Thoracic aorta (tissue), 2 donors: Measurements from ENCODE around the gene TRIO. TPM values are rescaled to one million over a fixed set of nuclear protein-coding genes. Genes with fewer than 3 reads are reported as not detected.

Source experiments
- ATAC-seq: fragments of 150-250 bp; one replicate; pipeline ENCODE4 v1.8.0; 2017; ENCODE audit warnings: low read depth; ENCODE audit not compliant: insufficient number of reproducible peaks, low FRiP score
- DNase-seq: peaks from one replicate; pipeline ENCODE4 v3.0.0-alpha.2; 2020; ENCODE audit warnings: low spot score
- H3K27ac ChIP-seq, 2 donors: fragments of 200-600 bp; sonication (generic); 1 replicate in 1 of 2; 2 replicates in 1 of 2; pipeline ENCODE4 v1.5.1; 2016; ENCODE audit warnings: mild to moderate bottlenecking in 2 of 2, moderate library complexity in 2 of 2
- H3K27me3 ChIP-seq: fragments of 200-600 bp; sonication (generic); replicated peaks from 2 replicates; pipeline ENCODE4 v1.6.0; 2016; ENCODE audit warnings: mild to moderate bottlenecking; ENCODE audit not compliant: insufficient read depth
- H3K36me3 ChIP-seq: fragments of 200-600 bp; sonication (generic); one replicate; pipeline ENCODE4 v1.5.1; 2016
- H3K4me1 ChIP-seq, 2 donors: fragments of 200-600 bp; sonication (generic); 1 replicate in 1 of 2; 2 replicates in 1 of 2; pipeline versions ENCODE4 v1.5.1 to v1.6.0; 2016; ENCODE audit warnings: low read depth in 2 of 2, mild to moderate bottlenecking in 1 of 2; ENCODE audit not compliant: control insufficient read depth in 1 of 2
- H3K4me3 ChIP-seq: fragments of 200-600 bp; sonication (generic); 2 replicates; pipeline ENCODE4 v1.5.1; 2016; ENCODE audit warnings: mild to moderate bottlenecking
- H3K9me3 ChIP-seq: fragments of 200-600 bp; sonication (generic); 2 replicates; pipeline ENCODE4 v1.5.1; 2016
- total RNA-seq, 2 donors: library from RNA; depleted of rRNA; stranded (reverse); fragments of >200 nt; gene quantifications; one replicate each; pipeline versions ENCODE4 v1.1.0 to v1.2.3, GENCODE V29; 2016
- TF ChIP-seq, protein P1 (sequence below): fragments of 200-600 bp; sonication (generic); IDR thresholded peaks from one replicate; pipeline ENCODE4 v1.5.1; 2019; ENCODE audit warnings: antibody characterized with exemption

TRIO gene
- total RNA-seq, 2 donors from 2014 or later, result 219 to 300 TPM

DNA sequence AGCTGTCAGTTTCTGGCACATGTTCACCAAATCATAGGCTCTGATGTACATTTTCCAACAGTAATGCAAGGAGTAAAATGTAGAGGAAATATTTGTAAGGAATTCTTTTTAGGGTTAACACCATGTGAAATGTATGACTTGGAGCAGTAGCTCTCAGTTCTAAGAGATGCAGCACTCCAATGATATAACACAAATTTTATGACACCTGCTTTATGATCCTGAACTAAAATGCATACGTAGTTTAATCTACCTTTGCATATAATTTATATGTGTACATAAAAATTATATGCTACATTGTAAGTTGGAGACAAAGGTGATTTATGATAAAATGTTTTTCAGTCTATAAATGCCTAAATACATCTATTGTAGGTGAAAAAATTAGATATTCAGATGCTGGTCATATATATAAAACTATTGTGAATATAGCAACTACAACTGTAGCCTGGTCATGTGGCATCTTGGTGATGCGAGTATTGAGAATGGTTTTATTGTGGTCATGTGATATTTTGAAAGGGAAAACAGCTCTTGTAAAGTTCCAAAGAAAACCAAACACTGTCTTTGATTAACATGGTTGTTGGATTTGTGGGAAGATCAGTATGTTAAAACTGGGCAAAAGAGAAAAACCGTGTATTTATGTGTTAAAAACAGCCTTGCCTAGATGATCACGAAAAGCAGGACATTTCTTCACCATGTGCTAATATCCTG, 171.0 kb downstream of the TRIO start:
- no peaks in the 10 kb centered on the region for H3K27me3 ChIP-seq
- DNase-seq, result no peak
- H3K9me3 ChIP-seq, result no peaks in the 10 kb centered on the region
- peaks cover 29% of the 10 kb centered on the region for H3K36me3 ChIP-seq
- peaks cover 7 to 34% of the 10 kb centered on the region in 2 donors for H3K4me1 ChIP-seq
- no peak overlapping the region for H3K27ac ChIP-seq
- no peak for ATAC-seq
- H3K4me3 ChIP-seq, result no peak overlapping the region
- TF ChIP-seq, protein P1, sequence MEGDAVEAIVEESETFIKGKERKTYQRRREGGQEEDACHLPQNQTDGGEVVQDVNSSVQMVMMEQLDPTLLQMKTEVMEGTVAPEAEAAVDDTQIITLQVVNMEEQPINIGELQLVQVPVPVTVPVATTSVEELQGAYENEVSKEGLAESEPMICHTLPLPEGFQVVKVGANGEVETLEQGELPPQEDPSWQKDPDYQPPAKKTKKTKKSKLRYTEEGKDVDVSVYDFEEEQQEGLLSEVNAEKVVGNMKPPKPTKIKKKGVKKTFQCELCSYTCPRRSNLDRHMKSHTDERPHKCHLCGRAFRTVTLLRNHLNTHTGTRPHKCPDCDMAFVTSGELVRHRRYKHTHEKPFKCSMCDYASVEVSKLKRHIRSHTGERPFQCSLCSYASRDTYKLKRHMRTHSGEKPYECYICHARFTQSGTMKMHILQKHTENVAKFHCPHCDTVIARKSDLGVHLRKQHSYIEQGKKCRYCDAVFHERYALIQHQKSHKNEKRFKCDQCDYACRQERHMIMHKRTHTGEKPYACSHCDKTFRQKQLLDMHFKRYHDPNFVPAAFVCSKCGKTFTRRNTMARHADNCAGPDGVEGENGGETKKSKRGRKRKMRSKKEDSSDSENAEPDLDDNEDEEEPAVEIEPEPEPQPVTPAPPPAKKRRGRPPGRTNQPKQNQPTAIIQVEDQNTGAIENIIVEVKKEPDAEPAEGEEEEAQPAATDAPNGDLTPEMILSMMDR, result no peak

- Histone ChIP-seq H3K27me3 (no peaks in the 10 kb centered on the region), H3K36me3 (peaks cover 26% of the 10 kb centered on the region), H3K4me3 (no peak overlapping the region), H3K27ac (no peak overlapping the region), H3K4me1 (peaks cover 5 to 26% of the 10 kb centered on the region in 2 donors), H3K9me3 (no peaks in the 10 kb centered on the region)
- ATAC-seq (no peak), DNase-seq (no peak)
- TF ChIP-seq, protein P1, result no peak
Measured at GRCh38 chr5:14316471-14316870, 173.3 kb downstream of the TRIO start.

DNA sequence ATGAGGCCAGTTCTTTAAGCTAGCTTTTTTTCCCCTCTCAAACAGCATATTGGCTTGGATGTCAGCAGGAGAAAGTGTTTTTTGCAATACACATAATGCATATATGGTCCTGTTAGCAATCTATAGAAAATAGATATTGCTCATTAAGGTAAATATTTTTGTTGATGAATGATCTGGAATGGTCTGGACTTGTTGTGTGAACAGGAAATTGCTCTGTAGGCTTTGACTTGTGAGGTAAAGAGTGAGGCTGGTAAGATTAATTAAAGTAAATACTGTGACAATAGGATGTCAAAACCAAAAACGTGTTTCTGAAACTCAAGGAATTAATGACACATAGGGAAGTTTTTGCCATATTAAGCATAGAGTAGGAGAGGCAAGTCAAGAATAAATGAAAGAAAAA, 176.0 kb downstream of the TRIO start:
- TF ChIP-seq, protein P1, result no peak
- Histone ChIP-seq H3K4me1 (peaks cover 0 to 11% of the 10 kb centered on the region in 2 donors), H3K4me3 (no peak overlapping the region), H3K36me3 (peaks cover 23% of the 10 kb centered on the region), H3K27me3 (no peaks in the 10 kb centered on the region), H3K27ac (no peak overlapping the region), H3K9me3 (no peaks in the 10 kb centered on the region)
- DNase-seq, result no peak
- ATAC-seq, result no peak

- ATAC-seq, result no peak
- TF ChIP-seq, protein P1, result no peak
- Histone ChIP-seq H3K27ac (no peak overlapping the region), H3K9me3 (no peaks in the 10 kb centered on the region), H3K27me3 (no peaks in the 10 kb centered on the region), H3K4me3 (no peak overlapping the region), H3K36me3 (peaks cover 17% of the 10 kb centered on the region), H3K4me1 (no peaks in the 10 kb centered on the region)
- DNase-seq, result no peak
Measured at GRCh38 chr5:14321936-14322335, 178.8 kb downstream of the TRIO start.

GRCh38 chr5:14322437-14323187, 179.5 kb downstream of the TRIO start:
- H3K27ac ChIP-seq, result no peak overlapping the region
- ATAC-seq (no peak), DNase-seq (no peak)
- H3K4me3 ChIP-seq, result no peak overlapping the region
- H3K9me3 ChIP-seq, result no peaks in the 10 kb centered on the region
- TF ChIP-seq, protein P1, result no peak
- no peaks in the 10 kb centered on the region for H3K4me1 ChIP-seq
- no peaks in the 10 kb centered on the region for H3K27me3 ChIP-seq
- peaks cover 10% of the 10 kb centered on the region for H3K36me3 ChIP-seq
